ENCODE results near the gene NLK. TPM values are rescaled to one million over a fixed set of nuclear protein-coding genes. Genes with fewer than 3 reads are reported as not detected.

Gene NLK
- total and polyA plus RNA-seq, 10 of the 15 experiments (the other 5 are each of a cell fraction or from before 2014, with no cell fraction given), result 5.0 to 22.9 (median 15.0) TPM

GRCh38 chr17:28071891-28072606 lies 29.6 kb downstream of the NLK start (continued):
- 0 out of 2 replicates have a peak, but pooled peaks have one; percentile 24 for TF ChIP-seq MEF2A (IDR thresholded peaks at IDR 0.05; ENCODE audit: insufficient read depth, low read depth, low read length)

GRCh38 chr17:28072936-28073533 lies 30.6 kb downstream of the NLK start:
- no TSS peak for BruUV-seq (replicated peaks)
- Histone ChIP-seq H3K27me3 (replicated peaks in 1 of 2; ENCODE audit: control insufficient read depth in 2 of 2, insufficient read depth in 2 of 2, low read length in 1 of 2) (no peaks in the 10 kb centered on the region), H3K79me2 (ENCODE audit: control insufficient read depth, insufficient read depth, low read length) (no peaks in the 10 kb centered on the region; the same call in none of the 2 replicates), H3K36me3 (ENCODE audit: control insufficient read depth in 2 of 2, insufficient read depth in 2 of 2, low read length in 1 of 2) (no peaks in the 10 kb centered on the region), H3K9me3 (replicated peaks; ENCODE audit: control insufficient read depth, insufficient read depth, low read length) (peaks cover 8% of the 10 kb centered on the region; the same call in 2 of the 3 replicates), H3K4me2 (ENCODE audit: control insufficient read depth, insufficient read depth) (no peak overlapping the region; the same call in 1 of the 2 replicates), H3K27ac (ENCODE audit: control insufficient read depth, insufficient read depth) (no peak overlapping the region), H3K9ac (ENCODE audit: control insufficient read depth, insufficient read depth, low read length) (no peak overlapping the region), H2AFZ (ENCODE audit: control insufficient read depth, low read depth, low read length) (no peak overlapping the region), H4K20me1 (ENCODE audit: control insufficient read depth, insufficient read depth) (no peaks in the 10 kb centered on the region), H3K4me1 (ENCODE audit: control insufficient read depth, insufficient read depth, low read length) (peaks cover 3% of the 10 kb centered on the region; the same call in 1 of the 2 replicates), H3K4me3 (no peak overlapping the region)
- in situ Hi-C loops (cut with MboI) (loop anchor here (25.0 kb wide), 1 partner anchor 786 kb away; the partner anchor contains the start of gene WSB1), intact Hi-C loops (cut with micrococcal nuclease; ENCODE audit: unreplicated experiment) (no loop called here)
- 57% methylated on average over 2 of the region's 2 CpGs for WGBS (ENCODE audit: insufficient coverage, insufficient replicate concordance, low lambda C conversion rate, missing lambda C conversion rate)
- RAD21 ChIA-PET (ENCODE audit: unreplicated experiment), result interaction anchor here (1.0 to 1.4 kb wide), 2 partner anchors 11 to 29 kb away, joined by 3 read pairs; no protein-coding TSS in a partner anchor
- CTCF ChIA-PET, result interaction anchor here (0.6 to 1.3 kb wide), 7 partner anchors 12 to 136 kb away, joined by 3 to 5 read pairs (median 3); no protein-coding TSS in a partner anchor
- ATAC-seq (no peak), DNase-seq (ENCODE audit: low read depth, low spot score) (no peak), FAIRE-seq (no peak)
- POLR2A ChIA-PET, result interaction anchor here (1.0 kb wide), 1 partner anchor 19 kb away, joined by 3 read pairs; no protein-coding TSS in a partner anchor
- SMC1A ChIA-PET (ENCODE audit: uncharacterized antibody, unreplicated experiment), result interaction anchor here (1.3 to 3.6 kb wide), 7 partner anchors 8 to 32 kb away, joined by 3 to 15 read pairs (median 5); no protein-coding TSS in a partner anchor
- TF ChIP-seq ZNF592 (IDR thresholded peaks at IDR 0.05), result no peak
- TF ChIP-seq RUNX3 (IDR thresholded peaks at IDR 0.05; ENCODE audit: low read length), result 0 out of 2 replicates have a peak, but pooled peaks have one; percentile 15
- TF ChIP-seq JUNB (IDR thresholded peaks at IDR 0.05), result peak; percentile 32

Data from GM12878 (cell line).